ENCODE data around the gene PXMP2. TPM values are rescaled to one million over a fixed set of nuclear protein-coding genes. Genes with fewer than 3 reads are reported as not detected.

PXMP2 gene
- total and polyA plus RNA-seq, 2 of the 8 experiments (the other 6 are each of a cell fraction or from before 2014, with no cell fraction given) = 13.8 to 15.1 TPM

Small RNA genes lying within 50 kb of the gene (small RNA-seq; reads per million reads assigned to genes)
- gene RNA5SP379 (ENCODE audit: insufficient read depth) = not detected

Other genes with a start within 250 kb of the PXMP2 start
- 109 and 123 TPM in 2 replicates for gene FBRSL1, start 197.4 kb upstream of the PXMP2 start, total RNA-seq (2021; fragmentation: NEBNext Ultra II Directional; extraction: Animal tissue kit (Norgen Biotek cat#: 25700))
- gene FBRSL1, start 197.4 kb upstream of the PXMP2 start, polyA plus RNA-seq (2011; rRNA removed) = 18.4 and 78.9 TPM in 2 replicates
- gene LRCOL1, start 77.0 kb upstream of the PXMP2 start, total RNA-seq (2021; fragmentation: NEBNext Ultra II Directional; extraction: Animal tissue kit (Norgen Biotek cat#: 25700)) = not detected in 2 replicates
- gene LRCOL1, start 77.0 kb upstream of the PXMP2 start, polyA plus RNA-seq (2011; rRNA removed) = 0.42 TPM in 1 of 2 replicates, not detected in the other
- gene P2RX2, start 68.8 kb upstream of the PXMP2 start, total RNA-seq (2021; fragmentation: NEBNext Ultra II Directional; extraction: Animal tissue kit (Norgen Biotek cat#: 25700)) = 0.84 and 1.5 TPM in 2 replicates
- gene P2RX2, start 68.8 kb upstream of the PXMP2 start, polyA plus RNA-seq (2011; rRNA removed) = 2.2 and 6.3 TPM in 2 replicates
- 111 and 115 TPM in 2 replicates for gene POLE, start 245 bp upstream of the PXMP2 start, total RNA-seq (2021; fragmentation: NEBNext Ultra II Directional; extraction: Animal tissue kit (Norgen Biotek cat#: 25700))
- 59.7 and 93.1 TPM in 2 replicates for gene POLE, start 245 bp upstream of the PXMP2 start, polyA plus RNA-seq (2011; rRNA removed)
- 84.0 and 92.7 TPM in 2 replicates for gene PGAM5, start 23.3 kb downstream of the PXMP2 start, total RNA-seq (2021; fragmentation: NEBNext Ultra II Directional; extraction: Animal tissue kit (Norgen Biotek cat#: 25700))
- 66.4 and 78.7 TPM in 2 replicates for gene PGAM5, start 23.3 kb downstream of the PXMP2 start, polyA plus RNA-seq (2011; rRNA removed)
- 58.2 and 64.9 TPM in 2 replicates for gene ANKLE2, start 74.2 kb downstream of the PXMP2 start, total RNA-seq (2021; fragmentation: NEBNext Ultra II Directional; extraction: Animal tissue kit (Norgen Biotek cat#: 25700))
- gene ANKLE2, start 74.2 kb downstream of the PXMP2 start, polyA plus RNA-seq (2011; rRNA removed) = 41.0 and 56.0 TPM in 2 replicates
- 33.1 and 33.4 TPM in 2 replicates for gene GOLGA3, start 141.3 kb downstream of the PXMP2 start, total RNA-seq (2021; fragmentation: NEBNext Ultra II Directional; extraction: Animal tissue kit (Norgen Biotek cat#: 25700))
- 6.4 and 8.4 TPM in 2 replicates for gene GOLGA3, start 141.3 kb downstream of the PXMP2 start, polyA plus RNA-seq (2011; rRNA removed)
- 44.6 and 45.2 TPM in 2 replicates for gene CHFR, start 200.0 kb downstream of the PXMP2 start, total RNA-seq (2021; fragmentation: NEBNext Ultra II Directional; extraction: Animal tissue kit (Norgen Biotek cat#: 25700))
- 31.4 and 58.8 TPM in 2 replicates for gene CHFR, start 200.0 kb downstream of the PXMP2 start, polyA plus RNA-seq (2011; rRNA removed)